GM15510 (cell line): ENCODE data around the gene CKMT1A.
"Not testable (repeated sequence)": the region's sequence is repeated elsewhere in the genome, so short reads cannot be mapped to it uniquely, and the experiment has no call there.

Source experiments
- POLR2A ChIP-seq: IDR thresholded peaks from 3 replicates; pipeline ENCODE4 v1.6.1; 2011; ENCODE audit warnings: borderline replicate concordance; ENCODE audit not compliant: insufficient read length; ENCODE audit errors: extremely low read depth

Gene CKMT1A

GRCh38 chr15:43693148-43694022 lies at the start of gene CKMT1A:
CKMT1A (plus strand) TSS chr15:43693859; CDS start chr15:43694051, 192 bp downstream.
- not testable (repeated sequence) for TF ChIP-seq POLR2A

- TF ChIP-seq POLR2A, result no peak
These were observed 44.8 kb upstream of the CKMT1A start, which contains the start of gene CATSPER2 for GRCh38 chr15:43648649-43649429. CATSPER2 (minus strand) TSS chr15:43648844; CDS start chr15:43648061, 783 bp downstream.

- no peak for TF ChIP-seq POLR2A
These were observed 8.5 kb downstream of the CKMT1A start for GRCh38 chr15:43702174-43702573.

GRCh38 chr15:43702701-43703424 lies 9.2 kb downstream of the CKMT1A start:
- no peak for TF ChIP-seq POLR2A

- no peak for TF ChIP-seq POLR2A
These were observed 29.5 kb downstream of the CKMT1A start for GRCh38 chr15:43723151-43723550.

GRCh38 chr15:43735416-43735815 lies 41.8 kb downstream of the CKMT1A start:
- no peak for TF ChIP-seq POLR2A

- peak; percentile 80 for TF ChIP-seq POLR2A
These were observed 52.7 kb downstream of the CKMT1A start, which contains the start of gene PDIA3 for GRCh38 chr15:43746245-43746902. PDIA3 (plus strand) TSS chr15:43746438; CDS start chr15:43746540, 102 bp downstream.

GRCh38 chr15:43748376-43748775 lies 54.7 kb downstream of the CKMT1A start:
- TF ChIP-seq POLR2A, result no peak
